Dermis blood vessel endothelial cell (primary cell): ENCODE measurements around the gene LMOD3. TPM values are rescaled to one million over a fixed set of nuclear protein-coding genes. Genes with fewer than 3 reads are reported as not detected.

Source experiments
- DNase-seq: peaks from one replicate; pipeline ENCODE4 v3.0.0; 2010
- total RNA-seq: library from RNA; depleted of rRNA; stranded (reverse); fragments of >200 nt; gene quantifications from 2 replicates; pipeline ENCODE4 v1.2.3, GENCODE V29; 2014

Gene LMOD3
- total RNA-seq, 1 donor from 2014 or later: not detected

DNA sequence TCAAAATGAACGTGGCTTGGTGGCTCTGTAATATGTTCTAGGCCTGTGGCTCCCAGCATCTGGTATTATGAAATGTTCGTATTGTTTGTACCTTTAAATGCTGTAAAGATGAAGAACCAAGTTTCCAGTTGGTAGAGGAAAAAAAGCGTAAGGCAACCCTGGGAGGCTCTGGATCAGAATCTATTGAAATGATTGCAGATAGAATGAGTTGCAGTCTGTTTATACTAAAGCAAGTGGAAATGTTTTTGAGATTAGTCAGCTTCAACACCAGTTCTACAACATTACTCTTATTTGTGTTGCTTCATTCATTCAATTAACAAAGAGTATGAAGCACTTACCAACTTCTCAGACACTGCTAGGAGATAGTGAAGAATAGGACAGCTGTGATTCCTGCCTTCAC, 32.4 kb downstream of the LMOD3 start:
- DNase-seq: peak; percentile 67

DNA sequence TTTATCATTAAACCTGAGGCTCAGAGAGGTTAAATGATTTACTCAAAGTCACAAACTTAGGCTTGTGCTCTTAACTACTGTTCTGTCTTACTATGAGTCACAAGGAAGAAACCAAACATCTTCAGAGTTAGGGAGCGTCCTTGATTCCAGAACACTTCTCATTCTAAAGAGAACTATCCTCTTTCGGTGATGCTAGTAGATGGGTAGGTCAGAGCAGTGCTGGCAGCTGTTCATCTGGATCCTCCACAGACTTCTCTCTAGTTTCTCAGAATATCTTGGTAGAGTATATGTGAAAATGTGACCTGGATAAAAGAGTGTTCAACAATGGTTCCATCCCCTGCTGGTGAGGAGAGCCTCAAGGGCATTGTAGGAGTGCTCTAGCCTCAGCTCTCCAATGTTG, 34.3 kb downstream of the LMOD3 start:
- peak; percentile 31 for DNase-seq

DNA sequence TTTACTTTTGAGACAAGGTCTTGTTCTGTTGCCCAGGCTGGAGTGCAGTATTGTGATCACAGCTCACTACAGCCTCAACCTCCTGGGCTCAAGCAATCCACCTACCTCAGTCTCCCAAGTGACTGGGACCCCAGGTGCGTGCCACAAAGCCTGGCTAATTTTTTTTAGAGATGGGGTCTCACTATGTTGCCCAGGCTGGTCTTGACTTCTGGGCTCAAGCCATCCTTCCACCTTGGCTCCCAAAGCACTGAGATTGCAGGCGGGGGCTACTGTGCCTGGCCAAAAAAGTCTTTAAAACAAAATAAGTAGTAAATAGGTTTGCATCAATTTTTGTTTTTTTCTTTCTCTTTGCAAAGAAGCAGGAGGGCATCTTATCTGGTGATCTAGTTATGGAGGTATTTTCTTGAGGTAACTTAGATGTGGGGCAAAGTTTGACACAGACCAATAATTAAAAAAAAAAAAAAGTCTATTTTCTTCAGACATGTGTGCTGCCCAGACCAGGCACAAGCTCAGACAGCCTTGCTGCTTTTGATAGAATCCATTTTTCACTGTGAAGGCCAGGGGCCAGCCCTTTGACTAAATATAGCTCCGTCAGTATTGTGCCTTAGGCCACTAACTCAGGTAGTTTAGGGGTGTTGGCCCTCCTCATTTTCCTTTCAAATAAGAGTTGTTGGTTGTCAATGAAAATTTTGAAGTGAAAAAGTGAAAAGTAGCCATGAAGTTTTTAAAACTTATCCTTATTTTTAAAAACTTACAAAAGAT, 35.2 kb downstream of the LMOD3 start:
- no peak for DNase-seq

DNA sequence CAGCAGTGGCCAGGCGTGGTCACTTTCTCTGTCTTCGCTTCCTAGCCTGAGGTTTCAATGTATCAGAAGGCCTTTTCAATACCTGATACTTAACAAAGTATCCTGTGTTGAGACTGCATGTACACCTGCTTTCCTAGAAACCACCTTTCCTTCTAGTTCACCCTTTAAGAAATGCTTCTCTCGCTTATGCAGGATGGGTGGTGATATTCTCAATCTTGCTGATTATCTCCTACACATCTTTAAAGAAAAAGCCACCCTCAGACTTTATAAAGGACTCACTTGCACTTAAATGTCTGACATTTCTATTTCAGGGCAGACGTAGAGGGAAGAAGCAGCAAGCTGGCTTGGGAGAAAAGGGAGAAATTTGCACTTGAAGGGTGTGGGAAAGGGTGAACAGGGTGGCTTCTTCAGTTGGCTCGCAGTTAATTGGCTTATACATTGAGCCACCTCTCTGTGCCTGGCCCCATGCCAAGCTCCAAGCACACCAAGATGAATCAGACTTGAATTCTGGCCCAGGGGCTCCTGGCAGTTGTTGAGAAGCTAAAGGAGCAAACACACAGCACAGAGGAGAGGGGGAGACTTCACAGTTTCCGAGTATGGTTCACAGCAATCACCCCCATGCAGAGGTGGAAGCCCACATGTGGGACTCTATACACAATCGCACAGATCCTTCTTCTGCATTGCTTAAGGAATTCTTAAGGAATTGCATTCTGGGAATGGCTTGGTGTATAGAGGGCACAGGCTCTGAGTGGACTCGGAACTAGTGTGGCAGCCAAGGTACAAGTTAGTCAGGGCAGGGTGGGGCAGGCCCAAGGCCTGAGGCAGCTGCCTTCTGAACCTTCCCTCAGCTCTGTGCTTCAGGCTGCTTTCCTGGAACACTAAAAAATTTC, 36.3 kb downstream of the LMOD3 start:
- peak; percentile 95 for DNase-seq

DNA sequence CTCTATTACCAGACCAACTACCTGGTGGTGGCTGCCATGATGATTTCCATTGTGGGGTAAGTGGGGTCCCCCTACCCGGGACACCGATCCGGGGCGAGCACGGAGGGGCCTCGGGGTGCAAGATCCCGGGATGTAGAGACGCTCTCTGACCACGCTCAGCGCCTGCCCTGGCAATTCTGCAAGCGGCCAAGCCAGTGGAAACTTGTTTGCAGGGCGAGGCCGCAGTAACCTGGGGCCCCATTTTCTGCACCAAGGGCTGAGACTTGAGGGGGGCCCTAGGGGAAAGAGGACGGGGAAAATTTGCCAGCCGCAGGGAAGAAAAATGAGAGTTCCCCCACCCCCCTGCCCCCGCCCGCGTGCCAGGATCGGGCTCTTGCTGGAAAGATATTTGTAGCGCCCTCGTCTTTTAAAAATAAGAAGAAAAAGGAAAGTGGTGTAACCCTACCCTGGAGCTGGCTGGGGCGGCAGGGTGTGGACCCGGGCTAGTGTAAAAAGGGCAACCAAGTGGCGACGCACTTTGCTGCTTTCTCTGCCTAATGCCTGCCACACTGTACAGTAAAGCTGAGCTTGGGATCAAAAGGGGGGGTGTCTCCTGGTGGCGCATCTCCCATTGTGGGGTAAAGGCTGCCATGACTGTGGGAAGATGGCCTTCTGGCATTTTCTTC, 37.1 kb downstream of the LMOD3 start:
- DNase-seq: peak; percentile 45

DNA sequence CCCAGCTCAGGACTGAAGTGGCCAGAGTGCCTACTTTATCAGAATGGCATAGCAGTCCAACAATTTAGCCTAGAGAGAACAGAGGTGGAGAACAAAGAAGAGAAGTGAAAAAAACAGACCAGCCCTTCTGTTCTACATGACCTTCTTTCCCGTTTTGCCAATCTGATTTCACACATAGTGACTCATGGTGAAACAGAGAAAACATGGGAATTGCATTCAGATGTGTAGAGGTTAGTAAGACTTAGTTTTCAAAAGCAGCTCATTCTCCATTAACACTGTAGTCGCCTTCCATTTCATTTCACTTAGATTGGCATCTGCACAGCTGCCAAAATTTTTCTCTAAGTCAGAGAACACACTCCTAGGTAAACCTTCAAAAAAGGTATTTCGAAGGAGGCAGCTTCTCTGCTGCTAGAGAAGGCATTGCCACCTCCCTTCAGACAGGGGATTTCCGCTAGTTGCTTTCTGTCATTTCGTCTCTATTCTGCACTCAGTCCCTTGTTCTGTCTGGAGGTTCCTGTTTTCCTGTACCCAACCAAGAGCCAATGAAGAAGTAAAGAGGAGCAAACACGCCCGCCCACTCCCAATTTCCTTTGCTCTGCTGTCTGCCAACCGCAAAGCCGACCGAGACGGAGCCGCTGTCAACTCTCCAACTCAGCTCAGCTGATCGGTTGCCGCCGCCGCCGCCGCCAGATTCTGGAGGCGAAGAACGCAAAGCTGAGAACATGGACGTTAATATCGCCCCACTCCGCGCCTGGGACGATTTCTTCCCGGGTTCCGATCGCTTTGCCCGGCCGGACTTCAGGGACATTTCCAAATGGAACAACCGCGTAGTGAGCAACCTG, 37.8 kb downstream of the LMOD3 start, which contains the start of gene ARL6IP5:
Gene ARL6IP5, plus strand, starts transcription at position 612 of the 842 bp plus-strand sequence. Its CDS starts 111 bp downstream, at position 723.
- peak; percentile 95 for DNase-seq

DNA sequence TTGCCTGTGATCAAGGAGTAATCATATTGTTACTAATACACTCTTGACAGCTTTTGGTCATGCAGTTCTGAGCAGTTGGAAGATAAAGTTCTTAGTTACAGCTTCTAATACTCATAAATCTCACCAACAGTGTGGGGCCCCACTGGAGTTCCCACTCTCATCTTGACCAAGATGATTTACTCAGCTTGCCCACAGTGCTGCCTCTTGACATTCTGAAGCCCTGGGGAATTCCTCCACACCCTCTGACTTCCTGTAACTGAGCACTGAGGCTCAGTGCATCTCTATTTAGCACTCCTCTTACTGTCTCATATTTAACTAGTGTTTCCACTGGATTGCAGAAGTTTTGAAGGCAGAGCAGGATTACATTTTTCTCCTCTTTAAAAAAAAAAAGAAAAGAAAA, 39.6 kb downstream of the LMOD3 start:
- peak; percentile 55 for DNase-seq

DNA sequence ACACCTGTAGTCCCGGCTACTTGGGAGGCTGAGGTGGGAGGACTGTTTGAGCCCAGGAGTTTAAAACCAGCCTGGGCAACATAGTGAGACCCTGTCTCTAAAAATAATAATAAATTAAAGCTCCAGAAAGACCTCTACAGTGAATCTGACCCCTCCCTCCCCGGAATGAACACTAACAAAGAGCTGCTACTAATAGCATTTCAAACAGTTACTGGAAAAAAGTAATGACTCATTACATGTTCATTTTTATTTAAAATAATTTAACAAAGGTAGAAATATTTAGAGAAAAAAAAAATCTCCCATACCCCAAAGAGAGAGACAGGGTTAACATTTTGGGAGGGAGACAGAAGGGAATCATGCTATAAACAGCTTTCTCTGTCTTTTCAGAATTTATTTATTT, 40.0 kb downstream of the LMOD3 start:
- DNase-seq: no peak

DNA sequence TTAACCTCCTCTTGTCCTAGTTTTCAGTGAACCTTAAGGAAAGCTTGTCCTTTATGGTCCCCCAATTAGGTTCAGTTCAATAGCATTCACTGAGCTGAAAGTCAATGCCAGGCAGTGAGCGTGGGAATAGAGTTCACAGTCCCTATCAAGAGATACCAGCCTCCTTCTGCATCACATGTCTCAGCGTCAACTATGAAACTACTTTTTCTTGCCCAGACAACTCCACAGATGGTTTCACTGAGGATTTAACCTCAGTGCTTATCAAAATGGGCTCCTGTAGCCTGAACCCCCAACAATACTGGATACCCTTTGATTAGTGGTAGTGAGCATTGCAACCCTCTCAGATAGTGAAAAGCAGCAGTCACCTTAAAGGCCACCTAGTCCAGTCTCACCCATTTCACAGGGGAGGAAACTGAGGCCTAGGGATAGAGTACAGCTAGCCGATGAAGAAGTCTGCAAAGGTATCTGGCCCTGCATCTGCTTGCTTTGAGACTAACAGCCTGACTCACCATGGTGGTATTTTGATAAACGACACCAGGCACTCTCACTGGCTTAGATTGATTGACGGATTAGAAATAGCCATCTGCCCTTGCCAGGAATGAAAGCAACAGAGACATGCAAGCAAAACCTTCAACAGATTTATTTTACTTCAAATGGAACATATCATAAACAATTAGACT, 40.7 kb downstream of the LMOD3 start:
- peak; percentile 63 for DNase-seq

DNA sequence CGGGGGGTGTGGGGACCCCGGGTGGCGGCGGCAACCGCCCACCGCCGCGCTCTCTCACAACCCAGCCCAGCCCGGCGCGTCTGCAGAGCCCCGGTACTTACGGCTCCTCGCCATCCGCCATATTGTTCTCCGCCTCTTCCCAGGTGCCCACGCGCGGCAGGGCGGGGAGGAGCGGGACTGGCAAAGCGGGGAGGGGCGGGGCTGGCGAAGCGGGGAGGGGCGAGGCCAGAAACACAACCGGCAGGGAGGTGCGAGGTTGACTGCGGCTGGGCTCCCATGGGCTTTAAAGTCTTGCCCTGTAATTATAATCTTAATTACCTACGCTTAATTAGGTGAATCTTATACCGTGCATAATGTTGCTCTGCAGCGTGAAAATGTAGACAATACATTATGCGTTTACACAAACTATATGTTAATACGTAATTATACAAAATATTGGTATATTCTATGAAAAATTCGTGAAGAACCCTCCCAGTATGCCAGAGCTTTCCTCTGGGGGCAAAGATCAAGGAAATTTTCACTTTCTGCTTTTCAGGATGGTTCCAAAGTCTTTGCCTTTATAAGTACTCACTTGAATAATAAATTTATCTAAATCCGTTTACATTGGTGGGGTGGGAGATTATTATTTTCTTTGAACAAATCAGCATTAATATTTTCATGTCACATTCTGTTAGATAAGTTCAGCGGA, 42.0 kb downstream of the LMOD3 start, which contains the start of gene UBA3:
Gene UBA3, minus strand, starts transcription at position 133 of the 688 bp plus-strand sequence. Its CDS starts 12 bp downstream, at position 121.
- peak; percentile 93 for DNase-seq

DNA sequence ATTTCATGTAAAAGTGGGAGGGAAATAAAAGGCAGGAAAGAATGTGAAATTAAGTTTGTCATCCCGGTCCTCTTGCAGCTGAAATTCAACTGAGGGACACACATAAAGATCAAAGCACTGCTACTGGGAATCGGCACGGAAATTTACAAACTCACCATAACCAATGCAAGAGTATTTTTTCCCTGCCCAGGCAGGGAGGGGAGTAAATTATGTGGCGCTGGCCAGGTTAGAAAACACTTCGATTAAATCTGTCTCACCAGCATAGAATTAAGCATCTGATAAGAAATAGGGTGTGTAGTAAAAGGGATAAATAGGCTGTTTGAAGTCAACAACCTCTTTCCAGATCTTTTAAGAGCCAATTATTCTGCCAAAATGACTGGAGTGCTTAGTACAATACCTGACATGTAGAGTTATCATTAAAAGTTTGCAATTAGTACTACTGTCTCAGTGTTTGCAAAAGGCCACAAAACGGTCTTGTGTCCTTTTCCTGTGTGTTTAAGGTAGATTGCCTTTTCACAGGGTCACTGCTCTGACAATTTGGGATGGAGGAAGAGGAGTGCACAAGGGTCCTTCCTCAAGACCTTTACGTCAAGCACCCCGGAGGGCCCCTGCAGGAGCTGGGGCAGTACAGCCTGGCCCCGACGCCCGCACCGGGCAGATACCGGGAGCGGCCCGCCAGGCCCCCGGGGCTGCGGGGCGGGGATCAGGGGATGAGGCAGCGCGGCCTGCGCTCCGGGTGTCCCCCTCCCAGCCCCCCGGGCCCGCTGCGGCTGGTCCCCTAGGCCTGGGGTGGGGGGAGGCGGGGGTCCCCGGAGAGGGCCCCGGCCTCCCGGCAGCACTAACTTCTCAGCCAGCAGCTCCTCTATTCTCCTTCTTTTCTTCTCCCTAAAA, 42.9 kb downstream of the LMOD3 start:
- peak; percentile 23 for DNase-seq

DNA sequence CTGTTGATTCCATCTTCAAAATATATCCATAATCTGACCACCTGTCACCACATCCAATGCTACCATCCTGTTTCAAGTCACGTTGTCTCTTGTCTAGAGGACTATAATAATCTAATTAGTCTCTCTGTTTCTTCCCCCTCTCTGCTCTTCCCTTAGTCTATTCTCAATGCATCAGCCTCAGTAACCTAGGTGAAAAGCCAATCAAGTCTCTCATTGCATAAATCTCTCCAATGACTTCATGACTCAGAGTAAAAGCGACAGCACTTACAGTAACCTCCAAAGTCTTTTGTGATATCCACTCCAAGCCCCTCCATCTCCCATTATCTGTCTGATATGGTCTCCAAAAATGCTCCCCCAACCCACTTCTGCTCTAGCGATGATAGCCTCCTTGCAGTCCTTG, 49.5 kb downstream of the LMOD3 start:
- DNase-seq: no peak

DNA sequence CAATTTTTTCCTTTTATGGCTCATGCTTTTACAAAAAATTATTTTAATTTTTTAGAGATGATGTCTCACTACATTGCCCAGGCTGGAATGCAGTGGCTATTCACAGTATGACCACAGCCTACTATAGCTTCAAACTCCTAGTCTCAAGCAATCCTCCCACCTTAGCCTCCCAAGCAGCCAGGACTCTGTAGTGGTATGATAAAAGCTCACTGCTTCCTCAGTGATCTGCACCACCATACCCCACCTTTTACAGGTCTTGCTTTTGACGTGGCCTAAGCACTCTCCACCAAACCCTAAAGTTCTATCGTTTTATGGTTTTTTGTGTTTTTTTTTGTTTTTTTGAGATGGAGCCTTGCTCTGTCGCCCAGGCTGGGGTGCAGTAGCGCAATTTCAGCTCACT, 56.3 kb downstream of the LMOD3 start:
- no peak for DNase-seq

DNA sequence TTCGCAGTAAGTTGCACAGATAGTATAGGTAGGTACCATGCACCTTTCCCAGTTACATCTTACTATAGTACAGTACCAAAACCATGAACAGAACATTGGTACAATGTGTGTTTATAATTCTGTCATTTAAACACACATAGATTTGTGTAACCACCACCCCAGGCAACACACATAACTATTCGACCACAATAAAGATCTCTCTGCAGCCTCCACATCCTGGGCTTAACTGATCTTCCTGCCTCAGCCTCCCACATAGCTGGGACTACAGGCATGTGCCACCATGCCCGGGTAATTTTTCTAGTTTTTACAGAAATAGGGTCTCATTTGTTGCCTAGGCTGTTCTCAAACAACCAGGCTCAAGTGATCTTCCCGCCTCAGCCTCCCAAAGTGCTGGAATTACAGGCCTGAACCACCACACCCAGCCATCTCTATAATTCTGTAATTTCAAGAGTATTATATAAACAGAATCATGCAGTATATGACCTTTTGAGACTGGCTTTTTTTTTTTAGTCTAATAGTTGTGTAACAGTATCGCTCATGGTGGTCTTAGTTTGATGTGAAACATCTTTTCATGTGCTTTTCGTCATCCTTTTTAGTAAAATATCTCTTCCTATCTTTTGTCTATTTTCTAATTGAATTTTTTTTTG, 57.0 kb downstream of the LMOD3 start:
- no peak for DNase-seq

DNA sequence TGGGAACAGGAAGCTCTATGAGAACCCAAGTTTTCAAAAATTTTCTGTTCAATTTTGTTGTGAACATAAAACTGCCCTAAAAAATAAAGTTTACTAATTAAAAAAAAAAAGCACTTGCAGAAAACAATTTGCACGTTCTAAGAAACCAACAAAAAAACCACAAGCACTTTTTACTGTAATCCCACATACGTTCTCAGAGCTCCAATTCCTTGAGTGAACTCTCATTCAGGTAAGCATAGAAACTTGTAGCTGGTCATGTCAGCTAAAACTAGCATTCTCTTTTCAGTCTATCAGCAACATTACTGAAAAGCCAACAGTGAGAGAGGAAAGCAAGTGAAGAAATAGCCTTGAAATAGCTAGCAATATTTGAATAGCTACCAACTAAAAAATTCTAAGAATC, 58.8 kb downstream of the LMOD3 start:
- DNase-seq: no peak

DNA sequence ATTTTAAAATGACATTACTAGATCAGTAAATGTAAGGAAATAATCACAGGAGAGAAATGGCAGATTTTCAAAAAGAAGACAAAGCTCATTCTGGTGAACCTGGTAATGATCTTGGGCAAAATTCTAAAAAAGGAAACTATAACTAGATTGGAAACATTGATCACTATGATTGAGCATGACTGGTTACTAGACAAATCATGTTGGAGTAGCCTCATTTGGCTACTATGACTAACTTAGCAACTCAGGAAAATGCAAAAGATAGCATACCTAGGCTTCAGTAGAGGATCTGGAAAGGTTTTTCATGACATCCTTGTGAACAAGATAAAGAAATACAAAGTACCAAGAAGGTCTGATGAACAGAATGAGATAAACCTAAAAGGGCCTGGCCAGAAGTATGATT, 62.7 kb downstream of the LMOD3 start:
- no peak for DNase-seq

DNA sequence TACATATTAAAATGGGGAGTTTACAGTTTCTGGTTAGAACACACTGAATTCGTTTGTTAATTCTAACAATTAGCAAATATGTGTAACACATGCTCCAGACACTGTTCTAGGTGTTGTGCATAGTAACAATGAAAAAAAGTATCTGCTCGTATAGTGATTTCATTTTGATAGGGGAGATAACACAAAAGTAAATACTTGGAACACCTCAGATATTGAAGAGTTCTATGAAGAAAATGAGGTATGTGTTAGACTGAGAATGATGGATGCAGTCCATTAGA, 63.5 kb downstream of the LMOD3 start:
- DNase-seq: no peak

DNA sequence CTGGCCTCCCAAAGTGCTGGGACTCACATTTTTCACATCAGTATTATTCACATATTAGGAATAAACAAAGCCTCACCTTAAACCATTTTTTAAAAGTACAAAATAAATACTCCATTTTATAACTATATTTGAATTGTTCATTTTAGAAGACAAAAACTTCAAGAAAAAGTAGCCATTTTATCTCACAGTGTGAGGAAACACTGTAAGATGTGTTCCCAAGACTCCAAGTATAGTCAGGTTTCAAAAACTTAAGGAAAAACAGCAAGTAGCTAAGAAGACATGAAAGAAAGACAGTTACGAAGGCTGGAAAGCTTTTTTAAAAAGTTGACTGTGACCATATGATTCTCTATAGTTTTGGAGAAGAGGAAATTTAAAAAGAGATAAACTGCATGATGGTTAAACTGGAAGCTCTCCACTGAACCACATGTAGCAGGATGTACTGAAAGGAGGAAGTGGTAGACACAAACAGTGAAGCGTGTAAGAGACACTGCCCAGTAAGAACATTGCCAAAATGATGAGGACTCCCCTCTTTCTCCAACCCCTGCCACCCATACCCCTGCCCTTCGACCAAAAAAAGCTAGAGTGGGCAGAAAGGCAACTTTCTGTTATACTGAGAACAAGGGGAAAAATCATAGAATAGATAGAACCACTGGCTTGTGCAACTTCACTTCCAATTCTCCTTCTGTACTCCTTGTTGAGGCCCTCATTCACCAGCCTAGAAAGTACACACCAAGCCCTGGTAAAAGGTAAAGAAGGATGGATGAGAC, 64.0 kb downstream of the LMOD3 start:
- DNase-seq: no peak
